ENCODE measurements around the gene TEP1.
"Not testable (repeated sequence)": the region's sequence is repeated elsewhere in the genome, so short reads cannot be mapped to it uniquely, and the experiment has no call there.

The TEP1 gene

GRCh38 chr14:20343092-20343861 is 70.0 kb downstream of the TEP1 start, which contains the start of gene PARP2:
PARP2 (plus strand) TSS chr14:20343635; CDS start chr14:20343642, 7 bp downstream.
- H3K9ac ChIP-seq (ENCODE audit: low read depth, low read length, poor library complexity): peak within 1 kb of the TSS; percentile 92
- no peak within 1 kb of the TSS for H3K4ac ChIP-seq (ENCODE audit: low read length)
- H4K91ac ChIP-seq (ENCODE audit: low read depth, low read length, poor library complexity): no peak within 1 kb of the TSS
- H3K36me3 ChIP-seq (replicated peaks in 1 of 2; ENCODE audit: control insufficient read depth in 2 of 2, insufficient read depth in 2 of 2, low read length in 2 of 2): peaks cover 14 to 35% of the 10 kb centered on the region in 2 donors
- no peaks in the 10 kb centered on the region for H3K79me1 ChIP-seq (ENCODE audit: low read depth, low read length)
- peak; percentile 100 for DNase-seq (ENCODE audit: low spot score)
- peaks cover 0 to 3% of the 10 kb centered on the region in 2 donors for H3K4me1 ChIP-seq (ENCODE audit: control insufficient read depth in 2 of 2, insufficient read depth in 1 of 2, low read depth in 1 of 2, low read length in 2 of 2)
- H3K4me2 ChIP-seq (ENCODE audit: insufficient read depth, low read length, poor library complexity, severe bottlenecking): peak within 1 kb of the TSS; percentile 46
- peak within 1 kb of the TSS; percentile 82 for H3K18ac ChIP-seq (ENCODE audit: low read length)
- H3K14ac ChIP-seq (ENCODE audit: low read length): no peak within 1 kb of the TSS
- no peak within 1 kb of the TSS for H2BK12ac ChIP-seq (ENCODE audit: low read length)
- peak within 1 kb of the TSS; percentile 97 for H2AFZ ChIP-seq (ENCODE audit: low read length)
- no peak within 1 kb of the TSS for H4K8ac ChIP-seq (ENCODE audit: low read depth, low read length)
- H3K23ac ChIP-seq (ENCODE audit: low read depth, low read length, poor library complexity): peak within 1 kb of the TSS; percentile 94
- H2BK15ac ChIP-seq (ENCODE audit: low read length): no peak within 1 kb of the TSS
- no peak within 1 kb of the TSS for H2AK5ac ChIP-seq (ENCODE audit: low read depth, low read length)
- peak within 1 kb of the TSS; percentile 99 for H3K27ac ChIP-seq (replicated peaks; ENCODE audit: low read length)
- H3K27me3 ChIP-seq (ENCODE audit: control insufficient read depth in 3 of 3, insufficient read depth in 3 of 3, low read depth in 1 of 3, low read length in 3 of 3): no peaks in the 10 kb centered on the region
- H3K4me3 ChIP-seq (ENCODE audit: low read length in 2 of 2): peak within 1 kb of the TSS; percentile 86 to 94
- no peaks in the 10 kb centered on the region for H3K9me3 ChIP-seq (replicated peaks in 1 of 2; ENCODE audit: control insufficient read depth in 2 of 2, insufficient read depth in 1 of 2, low read depth in 1 of 2, low read length in 2 of 2)
- no peak within 1 kb of the TSS for H2BK120ac ChIP-seq (ENCODE audit: low read depth, low read length)
- whole genome bisulfite sequencing, 2 donors (ENCODE audit: extremely low coverage in 2 of 2, insufficient read length in 2 of 2, insufficient replicate concordance in 1 of 2): no CpG with 5 or more reads among the region's 50 CpGs
- H2BK5ac ChIP-seq (ENCODE audit: low read length): peak within 1 kb of the TSS; percentile 32

GRCh38 chr14:20341646-20342045 is 71.7 kb downstream of the TEP1 start:
- Histone ChIP-seq H3K9me3 (replicated peaks in 1 of 2; ENCODE audit: control insufficient read depth in 2 of 2, insufficient read depth in 1 of 2, low read depth in 1 of 2, low read length in 2 of 2) (no peaks in the 10 kb centered on the region), H3K4me2 (ENCODE audit: insufficient read depth, low read length, poor library complexity, severe bottlenecking) (no peak overlapping the region), H3K27me3 (ENCODE audit: control insufficient read depth in 3 of 3, insufficient read depth in 3 of 3, low read depth in 1 of 3, low read length in 3 of 3) (peaks cover 0 to 4% (median 0%) of the 10 kb centered on the region in 3 experiments), H3K4me3 (ENCODE audit: low read length in 2 of 2) (peak overlapping the region in 1 of 2 donors; percentile 86), H3K18ac (ENCODE audit: low read length) (no peak overlapping the region), H2AFZ (ENCODE audit: low read length) (peak overlapping the region; percentile 97), H2BK12ac (ENCODE audit: low read length) (no peak overlapping the region), H2BK120ac (ENCODE audit: low read depth, low read length) (no peak overlapping the region), H2BK15ac (ENCODE audit: low read length) (no peak overlapping the region), H3K14ac (ENCODE audit: low read length) (no peak overlapping the region), H2BK5ac (ENCODE audit: low read length) (no peak overlapping the region), H3K9ac (ENCODE audit: low read depth, low read length, poor library complexity) (no peak overlapping the region), H4K91ac (ENCODE audit: low read depth, low read length, poor library complexity) (no peak overlapping the region), H3K79me1 (ENCODE audit: low read depth, low read length) (no peaks in the 10 kb centered on the region), H3K4ac (ENCODE audit: low read length) (no peak overlapping the region), H3K23ac (ENCODE audit: low read depth, low read length, poor library complexity) (no peak overlapping the region), H3K27ac (replicated peaks; ENCODE audit: low read length) (no peak overlapping the region), H3K36me3 (replicated peaks in 1 of 2; ENCODE audit: control insufficient read depth in 2 of 2, insufficient read depth in 2 of 2, low read length in 2 of 2) (peaks cover 9 to 21% of the 10 kb centered on the region in 2 donors), H3K4me1 (ENCODE audit: control insufficient read depth in 2 of 2, insufficient read depth in 1 of 2, low read depth in 1 of 2, low read length in 2 of 2) (peaks cover 0 to 3% of the 10 kb centered on the region in 2 donors), H4K8ac (ENCODE audit: low read depth, low read length) (no peak overlapping the region), H2AK5ac (ENCODE audit: low read depth, low read length) (no peak overlapping the region)
- DNase-seq (ENCODE audit: low spot score): no peak
- WGBS, 2 donors (ENCODE audit: extremely low coverage in 2 of 2, insufficient read length in 2 of 2, insufficient replicate concordance in 1 of 2): no CpG with 5 or more reads among the region's 2 CpGs

- H2BK15ac ChIP-seq (ENCODE audit: low read length); H3K4me1 ChIP-seq (ENCODE audit: control insufficient read depth in 2 of 2, insufficient read depth in 1 of 2, low read depth in 1 of 2, low read length in 2 of 2); H4K8ac ChIP-seq (ENCODE audit: low read depth, low read length); H2BK120ac ChIP-seq (ENCODE audit: low read depth, low read length); H3K9me3 ChIP-seq (replicated peaks in 1 of 2; ENCODE audit: control insufficient read depth in 2 of 2, insufficient read depth in 1 of 2, low read depth in 1 of 2, low read length in 2 of 2); H3K23ac ChIP-seq (ENCODE audit: low read depth, low read length, poor library complexity); H3K79me1 ChIP-seq (ENCODE audit: low read depth, low read length); H2AFZ ChIP-seq (ENCODE audit: low read length); H2AK5ac ChIP-seq (ENCODE audit: low read depth, low read length); H3K27me3 ChIP-seq (ENCODE audit: control insufficient read depth in 3 of 3, insufficient read depth in 3 of 3, low read depth in 1 of 3, low read length in 3 of 3); H3K4ac ChIP-seq (ENCODE audit: low read length); H2BK12ac ChIP-seq (ENCODE audit: low read length); H3K18ac ChIP-seq (ENCODE audit: low read length); H3K4me2 ChIP-seq (ENCODE audit: insufficient read depth, low read length, poor library complexity, severe bottlenecking); H2BK5ac ChIP-seq (ENCODE audit: low read length); H3K14ac ChIP-seq (ENCODE audit: low read length); H4K91ac ChIP-seq (ENCODE audit: low read depth, low read length, poor library complexity); H3K9ac ChIP-seq (ENCODE audit: low read depth, low read length, poor library complexity); DNase-seq (ENCODE audit: low spot score); H3K4me3 ChIP-seq (ENCODE audit: low read length in 2 of 2); H3K27ac ChIP-seq (replicated peaks; ENCODE audit: low read length): not testable (repeated sequence)
- H3K36me3 ChIP-seq (replicated peaks in 1 of 2; ENCODE audit: control insufficient read depth in 2 of 2, insufficient read depth in 2 of 2, low read length in 2 of 2): peaks cover 9 to 15% of the 10 kb centered on the region in 2 donors
- no CpG with 5 or more reads among the region's 4 CpGs for WGBS, 2 donors (ENCODE audit: extremely low coverage in 2 of 2, insufficient read length in 2 of 2, insufficient replicate concordance in 1 of 2)
These were observed 72.3 kb downstream of the TEP1 start for GRCh38 chr14:20341032-20341431.

GRCh38 chr14:20334017-20334416 is 79.3 kb downstream of the TEP1 start:
- Histone ChIP-seq H2AFZ (ENCODE audit: low read length) (no peak overlapping the region), H3K14ac (ENCODE audit: low read length) (no peak overlapping the region), H3K9ac (ENCODE audit: low read depth, low read length, poor library complexity) (no peak overlapping the region), H3K79me1 (ENCODE audit: low read depth, low read length) (no peaks in the 10 kb centered on the region), H2BK5ac (ENCODE audit: low read length) (no peak overlapping the region), H4K91ac (ENCODE audit: low read depth, low read length, poor library complexity) (no peak overlapping the region), H2AK5ac (ENCODE audit: low read depth, low read length) (no peak overlapping the region), H2BK12ac (ENCODE audit: low read length) (no peak overlapping the region), H4K8ac (ENCODE audit: low read depth, low read length) (no peak overlapping the region), H3K9me3 (replicated peaks in 1 of 2; ENCODE audit: control insufficient read depth in 2 of 2, insufficient read depth in 1 of 2, low read depth in 1 of 2, low read length in 2 of 2) (no peaks in the 10 kb centered on the region), H3K27me3 (ENCODE audit: control insufficient read depth in 3 of 3, insufficient read depth in 3 of 3, low read depth in 1 of 3, low read length in 3 of 3) (peaks cover 0 to 4% (median 0%) of the 10 kb centered on the region in 3 experiments), H3K36me3 (replicated peaks in 1 of 2; ENCODE audit: control insufficient read depth in 2 of 2, insufficient read depth in 2 of 2, low read length in 2 of 2) (peaks cover 3 to 20% of the 10 kb centered on the region in 2 donors), H3K18ac (ENCODE audit: low read length) (no peak overlapping the region), H3K27ac (replicated peaks; ENCODE audit: low read length) (no peak overlapping the region), H3K4ac (ENCODE audit: low read length) (no peak overlapping the region), H2BK15ac (ENCODE audit: low read length) (no peak overlapping the region), H3K23ac (ENCODE audit: low read depth, low read length, poor library complexity) (no peak overlapping the region), H3K4me3 (ENCODE audit: low read length in 2 of 2) (no peak overlapping the region), H2BK120ac (ENCODE audit: low read depth, low read length) (no peak overlapping the region), H3K4me1 (ENCODE audit: control insufficient read depth in 2 of 2, insufficient read depth in 1 of 2, low read depth in 1 of 2, low read length in 2 of 2) (peaks cover 2 to 3% of the 10 kb centered on the region in 2 donors), H3K4me2 (ENCODE audit: insufficient read depth, low read length, poor library complexity, severe bottlenecking) (no peak overlapping the region)
- DNase-seq (ENCODE audit: low spot score): no peak
- no CpG with 5 or more reads among the region's 7 CpGs for WGBS, 2 donors (ENCODE audit: extremely low coverage in 2 of 2, insufficient read length in 2 of 2, insufficient replicate concordance in 1 of 2)

Measured in neuronal stem cell (in vitro differentiated cells).